WTC11 (cell line): ENCODE results near the gene FBXO15. TPM values are rescaled to one million over a fixed set of nuclear protein-coding genes. Genes with fewer than 3 reads are reported as not detected.
A peak's percentile ranks its signal among the peaks of the same experiment; 100 is the strongest.

Experiments used
- ATAC-seq: fragments of 200-7000 bp; cut with Tn5 transposase; 2 replicates; pipeline ENCODE4 v1.10.0; 2021; ENCODE audit warnings: mild to moderate bottlenecking, moderate library complexity
- CTCF ChIA-PET: fragments of 300-600 bp; sonication (Branson Sonifier 250); formaldehyde crosslinking; loops from one replicate; lab custom pipeline; 2021; ENCODE audit warnings: antibody characterized with exemption; lab: Charles Lee
- POLR2A ChIA-PET: fragments of 350-600 bp; sonication (Branson Sonifier 250); formaldehyde crosslinking; loops from one replicate; lab custom pipeline; 2021; ENCODE audit warnings: antibody characterized with exemption; lab: Charles Lee
- DNase-seq: peaks from one replicate; pipeline ENCODE4 v3.0.0; 2021; ENCODE audit warnings: low spot score
- H3K27ac Mint-ChIP-seq: 2 replicates; pipeline ENCODE4 v1.8.0; 2021; ENCODE audit warnings: mixed read lengths
- H3K27me3 Mint-ChIP-seq: 2 replicates; pipeline ENCODE4 v1.8.0; 2021; ENCODE audit warnings: low read depth, mild to moderate bottlenecking, moderate library complexity, mixed read lengths
- H3K36me3 Mint-ChIP-seq: 2 replicates; pipeline ENCODE4 v1.8.0; 2021; ENCODE audit warnings: mixed read lengths
- H3K4me1 Mint-ChIP-seq: 2 replicates; pipeline ENCODE4 v1.8.0; 2022; ENCODE audit warnings: mixed read lengths
- H3K4me3 Mint-ChIP-seq: 2 replicates; pipeline ENCODE4 v1.8.0; 2021; ENCODE audit warnings: mild to moderate bottlenecking, moderate library complexity, mixed read lengths
- H3K9me3 Mint-ChIP-seq: 2 replicates; pipeline ENCODE4 v1.8.0; 2021; ENCODE audit warnings: mixed read lengths
- ESRRA ChIP-seq: sonication (generic); formaldehyde crosslinking; IDR thresholded peaks from 2 replicates; pipeline ENCODE4 v1.8.1; 2022; ENCODE audit warnings: mild to moderate bottlenecking, missing genetic modification reagents, borderline replicate concordance
- FOXK1 ChIP-seq: sonication (generic); formaldehyde crosslinking; IDR thresholded peaks from 2 replicates; pipeline ENCODE4 v1.8.0; 2022; ENCODE audit warnings: mild to moderate bottlenecking, moderate library complexity, missing genetic modification reagents
- FOXP1 ChIP-seq: sonication (generic); formaldehyde crosslinking; IDR thresholded peaks from 2 replicates; pipeline ENCODE4 v1.8.0; 2022; ENCODE audit warnings: missing genetic modification reagents, mild to moderate bottlenecking, moderate library complexity, borderline replicate concordance
- GTF2I ChIP-seq: fragments of 250-450 bp; sonication (Bioruptor Pico); conservative IDR thresholded peaks from 2 replicates; pipeline ENCODE4 v1.4.0; 2021; ENCODE audit warnings: mild to moderate bottlenecking
- JAZF1 ChIP-seq: fragments of 250-450 bp; sonication (Bioruptor Pico); IDR thresholded peaks from 2 replicates; pipeline ENCODE4 v1.9.0; 2021; ENCODE audit warnings: moderate library complexity, mild to moderate bottlenecking, inconsistent platforms
- MXD4 ChIP-seq: fragments of 250-450 bp; sonication (Bioruptor Pico); IDR thresholded peaks from 2 replicates; pipeline ENCODE4 v1.8.0; 2021; ENCODE audit warnings: mild to moderate bottlenecking, moderate library complexity, borderline replicate concordance
- NFYB ChIP-seq: sonication (generic); formaldehyde crosslinking; conservative IDR thresholded peaks from 2 replicates; pipeline ENCODE4 v1.8.0; 2022; ENCODE audit warnings: low read depth, missing genetic modification reagents
- NR1H2 ChIP-seq: sonication (generic); formaldehyde crosslinking; IDR thresholded peaks from 2 replicates; pipeline ENCODE4 v1.9.0; 2021; ENCODE audit warnings: mild to moderate bottlenecking, moderate library complexity, missing genetic modification reagents
- NR2C2 ChIP-seq: sonication (generic); formaldehyde crosslinking; IDR thresholded peaks from 2 replicates; pipeline ENCODE4 v1.8.0; 2022; ENCODE audit warnings: mild to moderate bottlenecking, missing genetic modification reagents
- OVOL2 ChIP-seq: fragments of 250-450 bp; sonication (Bioruptor Pico); IDR thresholded peaks from 2 replicates; pipeline ENCODE4 v1.9.0; 2021; ENCODE audit warnings: mild to moderate bottlenecking, borderline replicate concordance
- PRRX2 ChIP-seq: fragments of 250-450 bp; sonication (Bioruptor Pico); IDR thresholded peaks from 2 replicates; pipeline ENCODE4 v1.8.0; 2021; ENCODE audit warnings: mild to moderate bottlenecking
- STAT6 ChIP-seq: sonication (generic); formaldehyde crosslinking; conservative IDR thresholded peaks from 2 replicates; pipeline ENCODE4 v1.8.1; 2023; ENCODE audit warnings: mild to moderate bottlenecking, low read depth, missing genetic modification reagents, moderate library complexity
- TCF7 ChIP-seq: sonication (generic); formaldehyde crosslinking; IDR thresholded peaks from 2 replicates; pipeline ENCODE4 v1.8.0; 2022; ENCODE audit warnings: mild to moderate bottlenecking, low read depth, missing genetic modification reagents, moderate library complexity
- ZNF138 ChIP-seq: sonication (generic); formaldehyde crosslinking; conservative IDR thresholded peaks from 2 replicates; pipeline ENCODE4 v1.8.1; 2022; ENCODE audit warnings: mild to moderate bottlenecking, moderate library complexity, missing genetic modification reagents
- ZNF263 ChIP-seq: sonication (generic); formaldehyde crosslinking; IDR thresholded peaks from 2 replicates; pipeline ENCODE4 v1.8.1; 2022; ENCODE audit warnings: low read depth, mild to moderate bottlenecking, moderate library complexity, missing genetic modification reagents
- ZNF416 ChIP-seq: fragments of 250-450 bp; sonication (Bioruptor Pico); IDR thresholded peaks from 2 replicates; pipeline ENCODE4 v1.9.0; 2021; ENCODE audit warnings: mild to moderate bottlenecking, inconsistent platforms
- ZNF671 ChIP-seq: fragments of 250-450 bp; sonication (Bioruptor Pico); IDR thresholded peaks from 2 replicates; pipeline ENCODE4 v1.8.0; 2021; ENCODE audit warnings: mild to moderate bottlenecking
- total RNA-seq: library from RNA; stranded (reverse); gene quantifications from 3 replicates; pipeline ENCODE4 v1.2.3, GENCODE V29; 2021
- TF ChIP-seq, protein P1 (sequence below): fragments of 250-450 bp; sonication (Bioruptor Pico); IDR thresholded peaks from 2 replicates; pipeline ENCODE4 v1.8.0; 2021; ENCODE audit warnings: mild to moderate bottlenecking
- TF ChIP-seq, protein P2 (sequence below): sonication (generic); formaldehyde crosslinking; IDR thresholded peaks from 2 replicates; pipeline ENCODE4 v1.8.1; 2023; ENCODE audit warnings: mild to moderate bottlenecking, missing genetic modification reagents, moderate library complexity
- TF ChIP-seq, protein P3 (sequence below): sonication (generic); formaldehyde crosslinking; IDR thresholded peaks from 2 replicates; pipeline ENCODE4 v1.8.0; 2023; ENCODE audit warnings: missing genetic modification reagents, mild to moderate bottlenecking, borderline replicate concordance

The FBXO15 gene
- total RNA-seq, 1 experiment from 2014 or later: 0.96 TPM

DNA sequence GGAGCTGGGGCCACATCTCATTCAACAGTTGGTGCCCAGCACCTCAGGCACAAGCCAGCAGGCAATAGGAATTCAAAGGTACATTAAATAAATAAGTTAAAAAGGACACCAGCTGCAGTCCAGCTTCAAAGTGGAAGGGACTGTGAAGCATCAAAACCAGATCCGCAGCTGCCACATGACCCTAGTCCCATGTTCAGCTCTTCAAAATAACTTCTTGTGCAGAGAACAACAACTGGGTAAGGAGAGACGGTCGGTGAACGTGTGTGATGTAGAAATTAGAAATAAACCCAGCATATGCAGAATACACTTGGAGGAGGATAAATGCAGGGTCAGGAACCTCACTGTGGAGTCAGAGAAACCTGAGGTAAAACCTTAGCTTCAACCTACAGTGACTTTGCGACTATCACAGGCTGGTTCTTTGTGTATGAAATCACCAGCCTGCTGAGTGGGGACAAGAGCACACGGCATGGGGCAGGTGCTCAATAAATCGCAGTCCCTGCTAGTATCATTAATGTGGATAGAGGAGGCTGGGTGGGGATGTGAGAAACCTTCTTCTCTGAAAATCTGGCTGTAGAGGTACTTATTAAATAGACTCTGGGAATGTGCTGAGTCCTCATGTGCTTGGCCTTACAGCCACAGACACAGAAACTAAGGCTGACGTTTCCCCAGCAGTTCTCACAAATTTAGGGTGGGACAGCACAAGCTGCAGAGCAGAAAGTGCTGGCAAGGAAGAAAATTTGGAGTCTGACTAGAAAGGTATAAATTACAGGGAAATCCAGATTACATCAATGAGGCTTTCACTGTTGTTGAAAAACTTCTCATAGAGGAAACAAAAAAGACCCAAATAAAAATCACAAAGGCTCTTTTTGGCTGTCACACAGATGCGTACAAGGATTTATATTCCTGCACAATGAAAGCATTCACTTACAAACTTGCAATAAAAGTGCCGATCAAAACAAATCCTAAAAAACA, 20.7 kb downstream of the FBXO15 start:
- peak; percentile 83 for ATAC-seq
- Mint-ChIP-seq H3K4me1 (peaks cover 15% of the 10 kb centered on the region), H3K9me3 (no peaks in the 10 kb centered on the region), H3K27me3 (no peaks in the 10 kb centered on the region), H3K27ac (no peak overlapping the region), H3K4me3 (no peak overlapping the region), H3K36me3 (no peaks in the 10 kb centered on the region)
- no peak for DNase-seq
- ChIA-PET CTCF (interaction anchor here (0.9 to 2.2 kb wide), 3 partner anchors 10 to 44 kb away, joined by 3 to 11 read pairs (median 8); no protein-coding TSS in a partner anchor), POLR2A (no interaction called here)
- TF ChIP-seq GTF2I (CRISPR knock-in tag) (no peak), TCF7 (CRISPR knock-in tag) (no peak), OVOL2 (no peak), FOXP1 (CRISPR knock-in tag) (no peak), ZNF671 (CRISPR knock-in tag) (no peak), NFYB (CRISPR knock-in tag) (no peak), MXD4 (CRISPR knock-in tag) (no peak), PRRX2 (CRISPR knock-in tag) (no peak), ZNF263 (CRISPR knock-in tag) (no peak), FOXK1 (CRISPR knock-in tag) (no peak), JAZF1 (CRISPR knock-in tag) (no peak), NR1H2 (CRISPR knock-in tag) (no peak), NR2C2 (CRISPR knock-in tag) (no peak), ZNF138 (no peak), ZNF416 (no peak), ESRRA (CRISPR knock-in tag) (no peak), STAT6 (CRISPR knock-in tag) (no peak)
- TF ChIP-seq, protein P1, sequence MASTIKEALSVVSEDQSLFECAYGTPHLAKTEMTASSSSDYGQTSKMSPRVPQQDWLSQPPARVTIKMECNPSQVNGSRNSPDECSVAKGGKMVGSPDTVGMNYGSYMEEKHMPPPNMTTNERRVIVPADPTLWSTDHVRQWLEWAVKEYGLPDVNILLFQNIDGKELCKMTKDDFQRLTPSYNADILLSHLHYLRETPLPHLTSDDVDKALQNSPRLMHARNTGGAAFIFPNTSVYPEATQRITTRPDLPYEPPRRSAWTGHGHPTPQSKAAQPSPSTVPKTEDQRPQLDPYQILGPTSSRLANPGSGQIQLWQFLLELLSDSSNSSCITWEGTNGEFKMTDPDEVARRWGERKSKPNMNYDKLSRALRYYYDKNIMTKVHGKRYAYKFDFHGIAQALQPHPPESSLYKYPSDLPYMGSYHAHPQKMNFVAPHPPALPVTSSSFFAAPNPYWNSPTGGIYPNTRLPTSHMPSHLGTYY (CRISPR knock-in tag): no peak
- TF ChIP-seq, protein P2, sequence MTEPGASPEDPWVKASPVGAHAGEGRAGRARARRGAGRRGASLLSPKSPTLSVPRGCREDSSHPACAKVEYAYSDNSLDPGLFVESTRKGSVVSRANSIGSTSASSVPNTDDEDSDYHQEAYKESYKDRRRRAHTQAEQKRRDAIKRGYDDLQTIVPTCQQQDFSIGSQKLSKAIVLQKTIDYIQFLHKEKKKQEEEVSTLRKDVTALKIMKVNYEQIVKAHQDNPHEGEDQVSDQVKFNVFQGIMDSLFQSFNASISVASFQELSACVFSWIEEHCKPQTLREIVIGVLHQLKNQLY (CRISPR knock-in tag): no peak
- TF ChIP-seq, protein P3, sequence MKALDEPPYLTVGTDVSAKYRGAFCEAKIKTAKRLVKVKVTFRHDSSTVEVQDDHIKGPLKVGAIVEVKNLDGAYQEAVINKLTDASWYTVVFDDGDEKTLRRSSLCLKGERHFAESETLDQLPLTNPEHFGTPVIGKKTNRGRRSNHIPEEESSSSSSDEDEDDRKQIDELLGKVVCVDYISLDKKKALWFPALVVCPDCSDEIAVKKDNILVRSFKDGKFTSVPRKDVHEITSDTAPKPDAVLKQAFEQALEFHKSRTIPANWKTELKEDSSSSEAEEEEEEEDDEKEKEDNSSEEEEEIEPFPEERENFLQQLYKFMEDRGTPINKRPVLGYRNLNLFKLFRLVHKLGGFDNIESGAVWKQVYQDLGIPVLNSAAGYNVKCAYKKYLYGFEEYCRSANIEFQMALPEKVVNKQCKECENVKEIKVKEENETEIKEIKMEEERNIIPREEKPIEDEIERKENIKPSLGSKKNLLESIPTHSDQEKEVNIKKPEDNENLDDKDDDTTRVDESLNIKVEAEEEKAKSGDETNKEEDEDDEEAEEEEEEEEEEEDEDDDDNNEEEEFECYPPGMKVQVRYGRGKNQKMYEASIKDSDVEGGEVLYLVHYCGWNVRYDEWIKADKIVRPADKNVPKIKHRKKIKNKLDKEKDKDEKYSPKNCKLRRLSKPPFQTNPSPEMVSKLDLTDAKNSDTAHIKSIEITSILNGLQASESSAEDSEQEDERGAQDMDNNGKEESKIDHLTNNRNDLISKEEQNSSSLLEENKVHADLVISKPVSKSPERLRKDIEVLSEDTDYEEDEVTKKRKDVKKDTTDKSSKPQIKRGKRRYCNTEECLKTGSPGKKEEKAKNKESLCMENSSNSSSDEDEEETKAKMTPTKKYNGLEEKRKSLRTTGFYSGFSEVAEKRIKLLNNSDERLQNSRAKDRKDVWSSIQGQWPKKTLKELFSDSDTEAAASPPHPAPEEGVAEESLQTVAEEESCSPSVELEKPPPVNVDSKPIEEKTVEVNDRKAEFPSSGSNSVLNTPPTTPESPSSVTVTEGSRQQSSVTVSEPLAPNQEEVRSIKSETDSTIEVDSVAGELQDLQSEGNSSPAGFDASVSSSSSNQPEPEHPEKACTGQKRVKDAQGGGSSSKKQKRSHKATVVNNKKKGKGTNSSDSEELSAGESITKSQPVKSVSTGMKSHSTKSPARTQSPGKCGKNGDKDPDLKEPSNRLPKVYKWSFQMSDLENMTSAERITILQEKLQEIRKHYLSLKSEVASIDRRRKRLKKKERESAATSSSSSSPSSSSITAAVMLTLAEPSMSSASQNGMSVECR (CRISPR knock-in tag): no peak
